Fibroblast of gingiva (primary cell): ENCODE data around the gene CORO1C.

Source experiments
- DNase-seq: peaks from one replicate; pipeline ENCODE4 v3.0.0-alpha.2; 2011; ENCODE audit warnings: low read depth

The CORO1C gene

GRCh38 chr12:108599948-108600701 lies 131.2 kb downstream of the CORO1C start:
- DNase-seq: no peak

- no peak for DNase-seq
These were observed 131.8 kb downstream of the CORO1C start for GRCh38 chr12:108599541-108599940.

- no peak for DNase-seq
These were observed 132.6 kb downstream of the CORO1C start for GRCh38 chr12:108598553-108599250.

GRCh38 chr12:108597559-108598471 lies 133.5 kb downstream of the CORO1C start, which contains the start of gene TMEM119:
TSS of gene TMEM119 (minus strand) at chr12:108598084. CDS start at chr12:108592383, 5,701 bp downstream.
- DNase-seq: peak; percentile 81

- DNase-seq: peak; percentile 14
These were observed 134.3 kb downstream of the CORO1C start for GRCh38 chr12:108596854-108597558.

GRCh38 chr12:108595711-108596647 lies 135.3 kb downstream of the CORO1C start:
- no peak for DNase-seq
